ENCODE data around the gene CXCL1.

Gene CXCL1

GRCh38 chr4:73869130-73870055 lies at the start of gene CXCL1:
CXCL1 (plus strand) TSS chr4:73869393; CDS start chr4:73869471, 78 bp downstream.
- DNase-seq, result no peak

DNA sequence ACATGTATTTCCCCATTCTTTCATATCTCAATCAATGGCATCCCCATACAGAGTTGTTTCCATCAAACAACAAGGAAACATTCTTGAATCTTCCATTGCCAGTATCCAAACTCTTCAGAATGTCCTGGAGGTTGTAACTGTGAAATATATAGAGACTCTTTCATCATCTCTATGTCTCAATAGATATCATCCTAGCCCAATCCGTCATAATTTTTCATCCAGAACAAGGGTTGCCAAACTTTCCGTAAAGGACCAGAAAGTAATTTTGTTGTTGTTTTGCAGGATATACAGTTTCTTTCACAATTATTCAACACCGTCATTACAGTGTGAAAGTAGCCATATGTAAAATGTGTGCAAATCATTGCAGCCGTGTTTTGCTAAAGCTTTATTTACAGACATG lies 47.9 kb upstream of the CXCL1 start:
- DNase-seq, result no peak

GRCh38 chr4:73822389-73822788 lies 46.8 kb upstream of the CXCL1 start:
- DNase-seq, result no peak

- no peak for DNase-seq
Observed at GRCh38 chr4:73822812-73823504, 46.2 kb upstream of the CXCL1 start.

DNA sequence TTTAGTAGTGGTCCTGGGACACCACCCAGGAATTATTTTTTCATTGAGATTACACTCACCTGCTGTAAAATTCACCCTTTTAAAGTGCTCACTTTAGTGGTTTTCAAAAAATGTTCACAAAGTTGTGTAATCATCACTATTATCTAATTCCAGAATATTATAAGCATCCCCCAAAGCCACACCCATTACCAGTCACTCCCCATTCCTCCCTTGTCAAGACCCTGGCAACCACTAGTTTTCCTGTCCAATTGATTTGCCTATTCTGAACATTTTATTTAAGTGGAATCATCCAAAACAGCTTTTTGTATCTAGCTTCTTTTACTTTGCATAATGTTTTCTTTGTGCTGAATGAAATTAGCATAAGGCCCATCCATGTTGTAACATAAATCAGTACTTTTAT lies 45.4 kb upstream of the CXCL1 start:
- no peak for DNase-seq

DNA sequence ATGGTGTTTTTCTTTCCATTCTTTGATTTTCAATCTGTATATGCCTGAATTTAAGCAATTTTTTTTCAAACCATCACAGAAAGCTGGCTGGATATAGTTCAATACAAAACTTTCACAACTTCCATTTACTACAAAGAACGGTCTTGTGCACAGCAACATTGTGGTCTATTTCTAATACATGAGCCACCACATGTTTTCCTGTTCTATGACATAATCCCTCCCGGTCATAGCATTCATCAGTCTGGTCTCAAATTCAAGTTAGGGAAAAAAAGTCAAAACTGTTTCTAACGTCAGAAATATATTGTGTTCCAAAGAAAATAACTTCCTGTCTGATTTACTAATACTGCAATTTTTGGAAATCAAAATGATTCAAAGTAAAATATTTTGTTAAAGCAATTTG lies 40.2 kb upstream of the CXCL1 start:
- DNase-seq, result no peak

DNA sequence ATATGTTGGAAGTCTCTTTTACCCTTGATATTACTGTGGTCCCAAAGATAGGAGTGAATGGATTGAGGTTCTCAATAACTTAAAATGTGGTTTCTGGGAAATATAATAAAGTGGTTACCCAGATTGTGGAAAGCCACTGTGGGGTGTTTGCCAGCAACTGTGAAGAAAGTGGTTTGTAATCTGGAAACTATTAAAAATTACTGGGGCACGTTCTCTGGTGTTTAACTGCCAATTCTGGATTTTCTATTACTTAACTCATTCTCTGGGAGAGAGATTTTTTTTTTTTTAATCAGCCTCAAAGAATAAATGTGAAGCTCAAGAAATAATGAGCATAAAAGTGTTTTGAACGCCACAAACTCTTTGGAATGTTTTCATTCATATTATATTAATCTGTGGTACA lies 37.6 kb upstream of the CXCL1 start:
- no peak for DNase-seq

GRCh38 chr4:73832651-73833237 lies 36.4 kb upstream of the CXCL1 start:
- no peak for DNase-seq

DNA sequence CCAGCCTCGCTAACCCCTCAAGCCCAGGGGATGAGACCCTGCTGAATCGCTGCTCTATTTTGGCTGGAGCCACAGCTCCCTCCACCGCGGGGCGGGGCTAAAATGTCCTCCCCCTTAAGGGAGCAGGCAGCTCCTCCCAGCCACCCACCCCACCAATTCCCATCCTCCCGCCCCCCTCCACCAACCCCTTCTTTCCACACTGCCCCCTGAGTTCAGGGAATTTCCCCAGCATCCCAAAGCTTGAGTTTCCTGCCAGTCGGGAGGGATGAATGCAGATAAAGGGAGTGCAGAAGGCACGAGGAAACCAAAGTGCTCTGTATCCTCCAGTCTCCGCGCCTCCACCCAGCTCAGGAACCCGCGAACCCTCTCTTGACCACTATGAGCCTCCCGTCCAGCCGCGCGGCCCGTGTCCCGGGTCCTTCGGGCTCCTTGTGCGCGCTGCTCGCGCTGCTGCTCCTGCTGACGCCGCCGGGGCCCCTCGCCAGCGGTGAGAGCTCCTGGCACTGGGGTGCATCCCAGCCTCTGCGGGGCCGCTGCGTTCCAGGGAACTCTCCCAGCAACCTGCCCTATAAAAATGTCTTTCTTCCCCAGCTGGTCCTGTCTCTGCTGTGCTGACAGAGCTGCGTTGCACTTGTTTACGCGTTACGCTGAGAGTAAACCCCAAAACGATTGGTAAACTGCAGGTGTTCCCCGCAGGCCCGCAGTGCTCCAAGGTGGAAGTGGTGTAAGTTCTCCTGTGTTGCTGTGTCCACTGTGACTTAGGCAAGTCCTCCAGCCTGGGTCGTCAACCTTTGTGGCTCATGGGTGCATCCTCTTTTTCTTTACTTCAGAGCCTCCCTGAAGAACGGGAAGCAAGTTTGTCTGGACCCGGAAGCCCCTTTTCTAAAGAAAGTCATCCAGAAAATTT lies 32.6 kb upstream of the CXCL1 start, which contains the start of gene CXCL6:
CXCL6 (plus strand) TSS at position 306 of the 907 bp plus-strand sequence; CDS start at position 379, 73 bp downstream.
- no peak for DNase-seq

GRCh38 chr4:73839071-73839470 lies 30.1 kb upstream of the CXCL1 start:
- no peak for DNase-seq

DNA sequence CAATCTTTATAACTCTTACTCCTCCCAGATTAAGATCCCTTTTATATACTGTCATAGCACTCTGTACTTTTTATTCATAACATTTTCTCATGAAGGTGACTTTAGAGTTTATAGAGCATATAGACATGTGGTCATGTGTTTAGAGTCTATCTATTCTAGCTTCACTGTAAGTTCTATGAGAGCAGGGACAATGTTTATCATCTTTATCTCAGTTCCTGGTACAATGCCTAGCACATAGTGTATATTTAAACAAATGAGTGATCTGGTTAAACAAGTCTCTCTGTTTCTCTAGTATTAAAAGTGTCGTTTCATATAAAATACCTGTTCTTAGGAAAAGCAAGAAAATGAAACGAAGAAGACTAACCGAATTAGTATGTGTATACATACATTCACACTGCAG lies 29.5 kb upstream of the CXCL1 start:
- no peak for DNase-seq

GRCh38 chr4:73841243-73841925 lies 27.8 kb upstream of the CXCL1 start:
- DNase-seq, result no peak

DNA sequence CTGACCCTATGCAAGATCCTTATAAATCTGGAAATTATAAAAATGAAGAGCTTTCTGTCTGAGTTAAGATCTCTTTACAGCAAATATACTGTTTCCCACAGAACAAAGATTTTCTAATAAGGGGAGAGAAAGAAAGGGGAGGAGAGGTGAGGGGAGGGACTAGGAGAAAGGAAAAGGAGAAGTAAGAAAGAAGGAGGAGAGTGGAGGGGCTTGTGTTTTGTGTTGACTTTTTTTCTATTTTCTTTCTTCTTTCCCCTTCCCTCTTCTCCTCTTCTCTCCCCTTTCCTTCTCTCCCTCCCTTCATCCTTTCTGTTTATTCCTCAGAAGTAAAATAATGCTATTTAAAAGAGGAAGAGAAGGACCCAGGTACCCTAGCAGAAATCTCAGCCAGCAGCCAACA lies 26.5 kb upstream of the CXCL1 start:
- no peak for DNase-seq

- DNase-seq, result no peak
Observed at GRCh38 chr4:73843369-73843768, 25.8 kb upstream of the CXCL1 start.

GRCh38 chr4:73844345-73844744 lies 24.8 kb upstream of the CXCL1 start:
- DNase-seq, result no peak

- DNase-seq, result no peak
Observed at GRCh38 chr4:73844806-73845205, 24.4 kb upstream of the CXCL1 start.

DNA sequence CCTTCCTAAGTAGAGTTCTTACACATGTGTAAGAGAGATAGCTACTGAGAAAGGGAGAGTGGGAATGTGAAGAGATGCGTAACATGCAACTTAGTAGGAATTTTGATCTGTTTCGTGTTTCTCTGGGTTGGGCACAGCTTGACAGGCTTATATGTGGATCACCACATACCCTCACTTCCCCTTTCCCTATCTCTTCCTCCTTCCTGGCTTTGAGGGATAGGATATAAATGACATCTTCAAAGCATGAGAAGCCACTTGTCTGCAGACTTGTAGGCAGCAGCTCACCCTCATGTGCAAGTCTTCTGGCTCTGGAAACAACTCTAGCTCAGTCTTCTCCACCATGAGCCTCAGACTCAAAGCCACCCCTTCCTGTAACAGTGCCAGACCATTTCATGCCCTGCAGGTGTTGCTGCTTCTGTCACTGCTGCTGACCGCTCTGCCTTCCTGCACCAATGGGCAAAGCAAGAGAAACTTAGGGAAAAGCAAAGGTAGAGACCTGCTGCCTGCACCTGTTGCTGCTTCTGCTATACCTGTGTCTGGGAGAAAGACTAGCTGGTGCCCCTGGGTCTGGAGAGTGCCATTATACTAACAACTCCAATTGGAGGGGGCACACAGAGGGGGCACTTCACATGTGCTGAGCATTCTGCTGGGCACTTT lies 21.5 kb upstream of the CXCL1 start:
- no peak for DNase-seq

DNA sequence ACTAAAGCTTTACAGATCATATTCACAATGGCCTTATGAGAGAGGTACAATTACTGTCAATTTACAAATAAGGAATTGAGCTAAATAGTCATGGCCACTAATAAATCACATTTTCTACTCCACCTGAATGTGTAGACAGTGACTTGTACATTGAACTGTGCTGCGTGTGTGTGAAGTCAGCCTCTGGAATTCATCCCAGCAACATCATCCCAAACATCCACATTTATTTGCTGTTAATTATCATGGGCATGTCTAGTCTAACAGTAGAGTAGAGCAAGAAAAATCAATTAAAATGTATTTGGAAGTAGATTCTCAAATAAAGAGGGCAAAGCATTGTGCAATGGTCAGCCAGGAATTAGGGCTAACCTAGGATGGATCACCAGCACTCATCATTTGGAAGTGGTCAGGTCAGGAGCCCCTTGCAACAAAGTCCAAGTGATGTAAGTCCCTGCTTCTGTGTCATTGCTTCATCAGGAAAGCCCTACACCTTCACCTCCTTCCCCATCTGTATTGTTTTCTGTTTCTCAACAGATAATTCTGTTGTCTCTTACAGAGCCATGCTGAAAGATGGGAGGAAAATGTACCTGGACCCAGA lies 20.9 kb upstream of the CXCL1 start:
- no peak for DNase-seq

- no peak for DNase-seq
Observed at GRCh38 chr4:73850261-73850970, 18.8 kb upstream of the CXCL1 start.

- DNase-seq, result no peak
Observed at GRCh38 chr4:73851293-73851692, 17.9 kb upstream of the CXCL1 start.
